Loucy (cell line): ENCODE data around the gene PGAP6.

Source experiments
- CTCF ChIP-seq: fragments of 200-600 bp; sonication (generic); conservative IDR thresholded peaks from 2 replicates; pipeline ENCODE4 v1.5.1; 2014; ENCODE audit warnings: mild to moderate bottlenecking, antibody characterized with exemption, low read length
- EZH2phosphoT487 ChIP-seq: fragments of 200-600 bp; IDR thresholded peaks from 2 replicates; pipeline ENCODE4 v1.6.1; 2018; ENCODE audit warnings: antibody characterized with exemption, mild to moderate bottlenecking, moderate library complexity, borderline replicate concordance

GRCh38 chr16:321532-321931 lies 60.2 kb downstream of the PGAP6 start:
- no peak for TF ChIP-seq CTCF
- no peak for TF ChIP-seq EZH2phosphoT487
